ENCODE measurements around the gene PLA2G2D.

The PLA2G2D gene

GRCh38 chr1:20112279-20113000 lies 6.9 kb downstream of the PLA2G2D start:
- DNase-seq, result no peak

DNA sequence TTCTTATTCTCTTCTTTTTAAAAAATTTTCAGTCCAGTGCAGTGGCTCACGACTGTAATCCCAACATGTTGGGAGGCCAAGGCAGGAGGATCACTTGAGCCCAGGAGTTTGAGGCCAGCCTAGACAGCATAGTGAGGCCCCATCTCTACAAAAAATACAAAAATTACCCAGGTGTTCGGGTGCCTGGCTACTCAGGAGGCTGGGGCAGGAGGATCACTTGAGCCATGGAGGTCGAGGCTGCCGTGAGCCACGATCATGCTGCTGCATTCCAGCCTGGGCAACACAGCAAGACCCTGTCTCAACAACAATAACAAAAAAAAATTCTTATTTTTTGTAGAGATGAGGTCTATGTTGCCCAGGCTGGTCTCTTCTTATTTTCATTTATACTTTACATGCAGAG lies 7.9 kb downstream of the PLA2G2D start:
- DNase-seq, result no peak

GRCh38 chr1:20110679-20111078 lies 8.7 kb downstream of the PLA2G2D start:
- DNase-seq, result no peak

- DNase-seq, result no peak
These were observed 10.0 kb downstream of the PLA2G2D start for GRCh38 chr1:20109223-20109856.

GRCh38 chr1:20108366-20109123 lies 10.8 kb downstream of the PLA2G2D start:
- DNase-seq, result no peak

- no peak for DNase-seq
These were observed 11.5 kb downstream of the PLA2G2D start for GRCh38 chr1:20107796-20108195.

DNA sequence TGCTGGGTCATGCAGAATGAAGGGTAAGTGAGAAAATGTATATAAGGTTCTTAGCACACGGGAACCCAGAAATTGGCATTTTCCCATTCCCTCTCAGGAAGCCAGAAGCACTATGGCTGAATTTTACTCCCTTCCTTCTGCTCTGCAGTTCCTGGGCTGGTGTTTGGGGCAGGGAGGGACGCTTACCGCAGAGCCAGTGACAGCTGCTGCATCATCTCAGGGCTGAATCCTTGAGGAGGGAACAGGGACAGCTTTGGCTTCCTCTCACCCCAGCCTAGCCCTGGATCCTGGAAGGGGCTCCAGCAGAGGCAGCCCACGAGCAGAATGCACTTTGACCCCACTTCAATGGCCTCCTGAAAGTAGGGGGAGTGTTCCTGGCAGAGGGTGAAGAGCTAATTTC lies 12.0 kb downstream of the PLA2G2D start:
- no peak for DNase-seq

- no peak for DNase-seq
These were observed 13.5 kb downstream of the PLA2G2D start for GRCh38 chr1:20105856-20106255.

DNA sequence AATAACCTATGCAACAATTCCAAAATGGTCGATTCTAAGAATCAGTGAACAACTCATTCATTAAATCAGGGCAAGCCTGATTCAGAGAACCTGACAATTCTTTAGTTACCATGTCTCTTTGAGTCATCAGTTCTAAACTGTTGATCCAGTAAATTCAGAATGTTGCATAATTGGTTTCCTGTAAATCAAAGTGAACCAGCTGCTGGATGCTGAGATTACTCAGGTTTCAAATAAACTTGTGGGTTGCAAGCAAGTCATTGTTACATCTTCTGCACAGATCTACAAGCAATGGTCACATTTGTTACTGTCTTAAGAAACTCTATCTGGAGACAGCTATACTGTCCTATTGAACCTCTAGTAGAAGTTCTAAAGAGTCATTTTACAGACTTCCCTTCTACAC lies 16.5 kb downstream of the PLA2G2D start:
- DNase-seq, result no peak

DNA sequence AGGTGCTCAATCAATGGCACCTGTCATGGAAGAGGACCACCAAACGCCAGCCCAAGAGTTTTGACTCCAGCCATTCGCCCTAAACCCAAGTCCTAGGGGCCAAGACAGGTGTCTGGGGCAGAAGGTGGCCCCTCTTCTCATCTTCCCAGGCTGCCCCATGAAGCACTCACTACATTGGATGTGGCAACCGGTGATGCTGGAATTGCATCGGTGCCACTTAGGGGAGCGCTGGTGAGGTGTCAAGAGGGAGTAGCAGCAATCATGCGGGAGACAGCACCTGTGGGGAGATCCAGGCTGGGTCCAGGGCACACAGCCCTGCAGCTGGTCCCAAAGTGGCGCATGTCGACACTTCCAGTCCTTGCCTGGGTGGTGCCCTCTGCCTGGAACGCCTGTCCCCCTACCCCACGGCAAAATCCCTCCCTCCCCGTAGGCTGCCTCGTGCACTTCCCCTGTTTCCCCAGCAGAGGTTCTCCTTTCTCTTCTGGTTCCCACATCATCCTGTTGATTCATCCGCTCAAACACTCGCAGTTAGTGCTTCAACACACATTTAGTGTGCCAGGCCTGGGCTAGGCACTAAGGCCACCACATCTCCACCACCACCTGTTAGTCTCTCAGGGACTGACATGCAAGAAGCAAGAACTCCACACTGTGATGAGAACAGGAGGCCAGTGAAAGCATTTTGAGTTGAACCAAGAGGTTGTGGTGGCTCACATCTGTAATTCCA lies 18.5 kb downstream of the PLA2G2D start:
- peak; percentile 19 for DNase-seq

DNA sequence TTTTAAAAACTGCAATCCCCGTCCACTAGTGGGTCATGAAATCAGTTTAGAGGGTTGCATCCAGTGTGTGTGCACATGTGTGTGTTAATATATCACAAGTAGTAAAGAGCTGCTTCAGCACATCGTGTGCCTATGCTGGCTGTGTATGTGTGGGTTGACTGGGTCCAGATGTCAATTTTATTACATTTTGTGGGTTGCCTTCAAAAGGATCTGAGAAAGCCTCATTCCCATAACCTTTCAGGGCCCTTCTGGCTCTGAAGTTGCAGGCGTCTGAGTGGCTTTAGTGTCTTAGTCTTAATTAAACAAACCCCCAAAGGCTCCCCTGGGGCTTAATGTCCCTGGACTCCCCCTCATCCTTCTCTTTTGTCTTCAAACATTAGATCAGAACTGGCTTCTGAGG lies 19.8 kb downstream of the PLA2G2D start:
- no peak for DNase-seq

DNA sequence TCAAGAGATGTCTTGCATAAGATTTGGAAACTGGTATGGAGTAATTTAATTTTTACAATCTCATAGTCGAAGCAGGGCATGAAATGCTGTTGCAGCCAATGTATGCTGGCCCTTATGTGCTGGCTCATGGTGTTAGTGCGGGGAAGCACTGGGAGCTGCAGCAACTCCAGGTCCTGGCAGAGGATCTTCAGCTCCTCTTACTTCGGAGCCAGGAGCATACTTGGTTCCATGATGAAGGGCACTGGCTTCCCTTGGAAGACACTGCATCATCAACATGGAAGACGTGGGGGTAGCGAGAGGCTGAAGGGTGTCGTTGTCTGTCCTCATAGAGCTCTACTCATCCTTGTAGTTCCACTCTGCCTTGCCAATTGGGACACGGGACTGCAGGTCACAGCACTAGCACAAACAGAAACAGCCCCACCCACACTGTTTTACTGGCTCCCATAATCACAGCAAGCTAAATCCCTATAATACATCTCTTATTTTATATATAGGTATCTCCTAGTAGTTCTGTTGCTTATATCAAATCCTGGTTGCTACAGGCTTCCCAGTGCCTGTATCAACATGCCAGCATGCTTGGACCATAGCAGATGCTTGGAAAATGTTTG lies 22.4 kb downstream of the PLA2G2D start:
- DNase-seq, result no peak

DNA sequence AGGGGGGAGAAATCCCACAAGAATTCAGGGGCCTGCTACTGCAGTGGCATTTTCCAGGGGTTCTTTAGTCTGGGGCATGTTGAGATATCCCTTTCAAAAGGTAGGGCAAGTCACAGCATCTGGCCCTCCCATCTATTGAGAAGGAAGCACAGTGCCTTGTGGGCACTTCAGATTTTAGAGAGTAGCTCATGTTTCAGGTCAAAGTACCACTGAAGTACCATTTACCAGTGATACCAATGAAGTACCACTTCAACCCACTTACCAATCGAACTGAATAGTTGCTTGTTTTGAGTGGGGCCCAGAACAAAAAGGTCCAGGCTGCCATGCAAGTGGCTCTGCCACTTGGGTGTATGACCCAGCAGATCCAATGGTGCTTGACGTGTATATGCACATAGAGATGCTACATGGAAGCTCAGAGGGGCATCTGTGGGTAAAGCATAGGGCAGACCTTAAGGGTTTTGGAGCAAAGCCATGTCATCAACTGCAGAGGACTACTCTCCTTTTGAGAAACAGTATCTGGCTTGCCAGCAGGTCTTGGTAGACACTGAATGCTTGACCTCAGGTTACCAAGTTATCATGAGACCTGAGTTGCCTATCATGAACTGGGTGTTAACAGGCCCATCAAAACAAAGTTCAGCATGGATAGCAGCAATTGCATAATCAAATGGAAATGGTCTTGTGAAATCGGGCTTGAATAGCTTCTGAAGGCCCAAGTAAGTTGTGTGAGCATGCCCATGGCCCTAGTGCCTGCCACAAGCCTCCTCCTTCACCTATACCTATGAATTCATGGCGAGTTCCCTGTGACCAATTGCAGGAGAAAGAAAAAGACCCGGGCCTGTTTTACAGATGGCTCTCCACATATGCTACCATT lies 23.5 kb downstream of the PLA2G2D start:
- DNase-seq, result no peak

- no peak for DNase-seq
These were observed 25.4 kb downstream of the PLA2G2D start for GRCh38 chr1:20093940-20094391.

DNA sequence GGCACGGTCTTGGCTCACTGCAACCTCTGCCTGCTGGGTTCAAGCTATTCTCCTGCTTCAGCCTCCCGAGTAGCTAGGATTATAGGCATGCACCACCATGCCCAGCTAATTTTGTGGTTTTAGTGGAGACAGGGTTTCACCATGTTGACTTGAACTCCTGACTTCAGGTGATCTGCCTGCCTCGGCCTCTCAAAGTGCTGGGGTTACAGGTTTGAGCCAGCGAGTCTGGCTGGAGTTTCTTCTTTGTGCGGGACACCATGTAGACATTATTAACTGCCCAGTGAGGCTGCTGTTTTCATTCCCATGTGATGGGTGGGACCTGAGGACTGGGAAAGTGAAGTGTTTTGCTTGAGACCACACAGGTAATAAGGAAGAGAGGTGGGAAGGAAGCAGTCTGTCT lies 26.0 kb downstream of the PLA2G2D start:
- no peak for DNase-seq

- DNase-seq, result no peak
These were observed 28.7 kb downstream of the PLA2G2D start for GRCh38 chr1:20090641-20091040.

- DNase-seq, result no peak
These were observed 29.2 kb downstream of the PLA2G2D start for GRCh38 chr1:20090119-20090518.

GRCh38 chr1:20089328-20090077 lies 29.8 kb downstream of the PLA2G2D start:
- no peak for DNase-seq

- DNase-seq, result no peak
These were observed 31.7 kb downstream of the PLA2G2D start for GRCh38 chr1:20087668-20088067.

GRCh38 chr1:20086800-20087199 lies 32.5 kb downstream of the PLA2G2D start:
- no peak for DNase-seq

Data from CD4-positive, alpha-beta T cell treated with Interleukin-17A for 4 hours (primary cell).